HG03064 (cell line): ENCODE data around the gene ADAT1.
"Not testable (repeated sequence)": the region's sequence is repeated elsewhere in the genome, so short reads cannot be mapped to it uniquely, and the experiment has no call there.

Source experiments
- ATAC-seq: cut with Tn5 transposase; IDR thresholded peaks from one replicate; pipeline ENCODE4 v1.9.1; 2021; ENCODE audit warnings: low read depth; ENCODE audit not compliant: unreplicated experiment

The ADAT1 gene

GRCh38 chr16:75620326-75621169 is 2.5 kb downstream of the ADAT1 start:
- no peak for ATAC-seq

GRCh38 chr16:75618780-75619179 is 4.3 kb downstream of the ADAT1 start:
- no peak for ATAC-seq

GRCh38 chr16:75617121-75617520 is 6.0 kb downstream of the ADAT1 start:
- ATAC-seq, result no peak

GRCh38 chr16:75616521-75617010 is 6.5 kb downstream of the ADAT1 start:
- ATAC-seq, result no peak

GRCh38 chr16:75615619-75616018 is 7.5 kb downstream of the ADAT1 start:
- ATAC-seq, result no peak

- no peak for ATAC-seq
These were observed 8.8 kb downstream of the ADAT1 start for GRCh38 chr16:75614066-75614897.

GRCh38 chr16:75606507-75606906 is 16.6 kb downstream of the ADAT1 start:
- no peak for ATAC-seq

GRCh38 chr16:75603241-75603640 is 19.8 kb downstream of the ADAT1 start:
- no peak for ATAC-seq

GRCh38 chr16:75599452-75600277 is 23.4 kb downstream of the ADAT1 start:
- ATAC-seq, result no peak

- no peak for ATAC-seq
These were observed 29.0 kb downstream of the ADAT1 start for GRCh38 chr16:75593825-75594820.

- ATAC-seq, result no peak
These were observed 29.8 kb downstream of the ADAT1 start for GRCh38 chr16:75593308-75593707.

- ATAC-seq, result not testable (repeated sequence)
These were observed 31.2 kb downstream of the ADAT1 start for GRCh38 chr16:75591927-75592326.

GRCh38 chr16:75590920-75591843 is 31.9 kb downstream of the ADAT1 start:
- no peak for ATAC-seq

GRCh38 chr16:75589306-75589705 is 33.8 kb downstream of the ADAT1 start:
- no peak for ATAC-seq

- ATAC-seq, result no peak
These were observed 34.4 kb downstream of the ADAT1 start for GRCh38 chr16:75588716-75589115.

- no peak for ATAC-seq
These were observed 39.0 kb downstream of the ADAT1 start for GRCh38 chr16:75584108-75584507.

GRCh38 chr16:75579281-75579834 is 43.7 kb downstream of the ADAT1 start:
- no peak for ATAC-seq

- no peak for ATAC-seq
These were observed 44.4 kb downstream of the ADAT1 start for GRCh38 chr16:75578725-75579124.
